Measurements from ENCODE around the gene CIDEC.
A peak's percentile ranks its signal among the peaks of the same experiment; 100 is the strongest.
"Not testable (repeated sequence)": the region's sequence is repeated elsewhere in the genome, so short reads cannot be mapped to it uniquely, and the experiment has no call there.

Gene CIDEC

GRCh38 chr3:9901967-9902366 is 21.9 kb upstream of the CIDEC start:
- no peak for DNase-seq (ENCODE audit: low read depth)

DNA sequence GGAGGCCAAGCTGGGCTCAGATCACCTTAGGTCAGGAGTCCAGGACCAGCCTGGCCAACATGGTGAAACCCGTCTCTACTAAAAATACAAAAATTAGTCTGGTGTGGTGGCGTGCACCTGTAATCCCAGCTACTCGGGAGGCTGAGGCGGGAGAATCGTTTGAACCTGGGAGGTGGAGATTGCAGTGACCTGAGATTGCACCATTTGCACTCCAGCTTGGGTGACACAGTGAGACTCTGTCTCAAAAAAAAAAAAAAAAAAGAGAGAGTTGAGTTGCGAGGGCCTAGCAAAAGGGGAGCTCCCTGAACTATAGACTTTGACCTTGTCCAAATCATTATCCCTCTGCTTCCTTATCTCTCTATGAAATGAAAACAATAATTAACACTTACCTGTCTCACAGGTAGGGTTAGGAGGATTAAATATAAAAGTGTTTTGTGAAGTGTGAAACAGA is 20.9 kb upstream of the CIDEC start:
- DNase-seq (ENCODE audit: low read depth): not testable (repeated sequence)

- no peak for DNase-seq (ENCODE audit: low read depth)
These were observed 19.3 kb upstream of the CIDEC start for GRCh38 chr3:9899289-9899791.

DNA sequence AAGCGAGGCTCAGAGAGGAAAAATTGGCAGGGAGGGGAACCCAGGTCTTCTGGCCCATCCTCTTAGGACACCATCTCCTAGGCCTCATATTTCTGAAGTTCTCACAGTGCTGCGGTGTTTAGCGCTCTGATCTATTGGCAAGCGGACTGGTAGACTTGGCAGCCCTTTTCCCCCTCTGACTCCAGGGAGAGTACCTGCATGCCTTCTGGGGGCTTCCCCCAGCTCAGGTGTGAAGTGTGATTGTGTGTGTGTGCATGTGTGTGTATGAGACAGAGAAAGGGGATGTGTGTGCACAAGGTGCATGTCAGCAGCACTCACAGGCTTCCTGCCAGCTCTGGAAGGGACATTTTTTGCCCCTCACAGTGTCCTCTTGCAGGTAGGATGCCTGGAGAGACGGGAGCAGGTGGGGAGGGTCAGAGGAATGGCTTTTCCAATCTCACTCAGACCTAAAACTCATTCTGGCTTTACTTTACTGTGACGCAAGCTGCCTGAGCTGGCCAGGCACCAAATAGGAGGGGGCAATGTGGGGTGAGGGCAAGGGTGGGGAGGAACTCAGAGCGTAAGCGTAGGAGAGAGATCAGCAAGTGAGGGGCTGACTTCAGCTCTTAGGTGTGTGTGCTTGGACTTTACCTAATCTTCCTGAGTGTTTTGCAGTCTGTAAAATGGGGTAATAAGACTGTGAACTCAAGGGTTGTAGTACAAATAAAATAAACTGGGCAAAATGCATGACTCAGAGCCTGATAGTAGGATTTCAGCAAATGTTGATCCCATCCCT is 18.6 kb upstream of the CIDEC start:
- no peak for DNase-seq (ENCODE audit: low read depth)

- no peak for DNase-seq (ENCODE audit: low read depth)
These were observed 17.6 kb upstream of the CIDEC start for GRCh38 chr3:9897408-9898372.

DNA sequence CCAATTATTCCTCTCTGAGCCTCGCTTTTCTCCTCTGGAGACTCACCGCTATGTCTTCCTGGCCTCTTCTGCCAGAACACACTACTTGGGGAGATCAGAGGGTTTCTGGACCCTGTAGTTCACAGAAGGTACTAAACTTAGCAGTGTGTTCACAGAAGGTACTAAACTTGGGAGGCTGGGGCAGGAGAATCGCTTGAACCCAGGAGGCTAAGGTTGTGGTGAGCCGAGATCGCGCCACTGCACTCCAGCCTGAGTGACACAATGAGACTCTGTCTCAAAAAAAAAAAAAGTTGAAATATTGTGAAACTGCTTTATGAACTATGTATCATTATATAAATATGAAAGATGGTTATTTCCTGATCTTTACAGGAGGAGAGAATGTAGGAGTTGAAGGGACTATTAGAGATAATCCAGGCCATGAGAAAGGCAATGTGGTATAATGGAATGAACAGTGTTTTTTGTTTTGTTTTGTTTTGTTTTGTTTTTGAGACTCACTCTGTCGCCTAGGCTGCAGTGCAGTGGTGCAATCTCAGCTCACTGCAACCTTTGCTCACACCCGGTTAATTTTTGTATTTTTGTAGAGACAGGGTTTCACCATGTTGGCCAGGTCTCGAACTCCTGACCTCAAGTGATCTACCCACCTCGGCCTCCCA is 16.8 kb upstream of the CIDEC start:
- not testable (repeated sequence) for DNase-seq (ENCODE audit: low read depth)

DNA sequence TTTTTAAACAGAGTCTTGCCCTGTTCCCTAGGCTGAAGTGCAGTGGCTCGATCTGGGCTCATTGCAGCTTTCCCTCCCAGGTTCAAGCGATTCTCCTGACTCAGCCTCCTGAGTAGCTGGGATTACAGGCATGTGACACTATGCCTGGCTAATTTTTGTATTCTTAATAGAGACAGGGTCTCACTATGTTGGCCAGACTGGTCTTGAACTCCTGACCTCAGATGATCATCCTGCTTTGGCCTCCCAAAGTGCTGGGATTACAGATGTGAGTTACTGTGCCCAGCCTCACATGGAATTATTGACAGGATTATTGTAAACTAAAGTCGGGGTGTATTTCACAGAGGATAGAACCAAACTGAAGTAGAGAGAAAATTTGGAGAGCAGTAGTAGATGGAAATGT is 15.7 kb upstream of the CIDEC start:
- not testable (repeated sequence) for DNase-seq (ENCODE audit: low read depth)

- DNase-seq (ENCODE audit: low read depth): no peak
These were observed 13.7 kb upstream of the CIDEC start for GRCh38 chr3:9893739-9894138.

GRCh38 chr3:9891072-9891622 is 11.1 kb upstream of the CIDEC start:
- no peak for DNase-seq (ENCODE audit: low read depth)

GRCh38 chr3:9890249-9891071 is 10.4 kb upstream of the CIDEC start, which contains the start of gene JAGN1:
Gene JAGN1 (plus strand): TSS chr3:9890610. CDS start chr3:9890723, 113 bp downstream.
- DNase-seq (ENCODE audit: low read depth): no peak

- no peak for DNase-seq (ENCODE audit: low read depth)
These were observed 9.4 kb upstream of the CIDEC start for GRCh38 chr3:9889405-9889804.

DNA sequence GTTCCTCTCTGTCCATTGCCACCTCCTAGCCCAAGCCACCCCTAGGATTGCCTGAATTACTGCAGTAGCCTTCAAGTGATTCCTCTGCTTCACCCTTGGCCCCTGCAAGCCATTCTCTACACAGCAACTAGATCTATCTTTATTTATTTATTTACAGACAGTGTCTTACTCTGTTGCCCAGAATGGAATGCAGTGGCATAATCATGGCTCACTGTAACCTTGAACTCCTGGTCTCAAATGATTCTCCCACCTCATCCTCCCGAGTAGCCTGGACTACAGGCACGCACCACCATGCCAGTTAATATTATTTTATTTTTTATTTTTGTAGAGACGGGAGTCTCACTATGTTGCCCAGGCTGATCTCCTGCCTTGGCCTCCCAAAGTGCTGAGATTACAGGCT is 8.5 kb upstream of the CIDEC start:
- no peak for DNase-seq (ENCODE audit: low read depth)

- no peak for DNase-seq (ENCODE audit: low read depth)
These were observed 7.4 kb upstream of the CIDEC start for GRCh38 chr3:9887480-9887879.

DNA sequence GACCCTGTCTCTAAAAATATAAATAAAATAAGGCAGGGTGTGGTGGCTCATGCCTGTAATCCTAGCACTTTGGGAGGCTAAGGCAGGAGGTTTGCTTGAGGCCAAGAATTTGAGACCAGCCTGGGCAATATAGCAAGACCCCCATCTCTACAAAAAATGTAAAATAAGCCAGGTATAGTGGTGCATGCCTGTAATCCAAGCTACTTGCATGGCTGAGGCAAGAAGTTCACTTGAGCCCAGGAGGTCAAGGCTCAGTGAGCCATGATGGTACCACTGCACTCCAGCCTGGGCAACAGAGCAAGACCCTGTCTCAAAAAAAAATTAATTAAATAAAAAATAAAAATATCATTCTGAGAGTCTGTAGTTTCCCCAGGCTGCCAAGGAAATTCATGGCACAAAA is 6.3 kb upstream of the CIDEC start:
- DNase-seq (ENCODE audit: low read depth): no peak

DNA sequence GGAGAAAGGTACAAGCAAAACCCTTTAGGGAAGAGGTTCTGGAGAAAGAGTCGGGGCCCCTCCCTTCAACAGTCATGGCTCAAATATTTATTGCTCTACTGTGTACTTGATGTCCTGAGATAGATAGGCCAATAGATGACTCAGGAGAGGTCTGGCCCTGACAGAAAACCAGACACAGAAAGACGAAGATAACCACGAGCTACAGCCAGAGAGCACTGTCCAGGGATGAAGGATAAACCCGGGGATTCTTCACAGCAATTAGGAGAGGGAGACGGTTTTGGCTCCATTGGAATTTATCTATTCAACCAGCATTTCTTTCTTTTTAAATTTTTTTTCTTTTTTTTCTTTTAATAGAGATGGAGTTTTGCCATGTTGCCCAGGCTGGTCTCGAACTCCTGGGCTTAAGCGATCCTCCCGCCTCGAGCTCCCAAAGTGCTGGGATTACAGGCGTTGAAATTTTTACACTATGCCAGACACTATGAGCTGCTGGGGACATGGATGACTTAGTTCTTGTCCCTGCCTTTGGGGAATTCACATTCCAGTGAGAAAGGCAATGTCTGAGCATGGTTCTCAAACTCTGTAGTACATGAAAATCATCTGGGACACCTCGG is 4.6 kb upstream of the CIDEC start:
- DNase-seq (ENCODE audit: low read depth): peak; percentile 68

DNA sequence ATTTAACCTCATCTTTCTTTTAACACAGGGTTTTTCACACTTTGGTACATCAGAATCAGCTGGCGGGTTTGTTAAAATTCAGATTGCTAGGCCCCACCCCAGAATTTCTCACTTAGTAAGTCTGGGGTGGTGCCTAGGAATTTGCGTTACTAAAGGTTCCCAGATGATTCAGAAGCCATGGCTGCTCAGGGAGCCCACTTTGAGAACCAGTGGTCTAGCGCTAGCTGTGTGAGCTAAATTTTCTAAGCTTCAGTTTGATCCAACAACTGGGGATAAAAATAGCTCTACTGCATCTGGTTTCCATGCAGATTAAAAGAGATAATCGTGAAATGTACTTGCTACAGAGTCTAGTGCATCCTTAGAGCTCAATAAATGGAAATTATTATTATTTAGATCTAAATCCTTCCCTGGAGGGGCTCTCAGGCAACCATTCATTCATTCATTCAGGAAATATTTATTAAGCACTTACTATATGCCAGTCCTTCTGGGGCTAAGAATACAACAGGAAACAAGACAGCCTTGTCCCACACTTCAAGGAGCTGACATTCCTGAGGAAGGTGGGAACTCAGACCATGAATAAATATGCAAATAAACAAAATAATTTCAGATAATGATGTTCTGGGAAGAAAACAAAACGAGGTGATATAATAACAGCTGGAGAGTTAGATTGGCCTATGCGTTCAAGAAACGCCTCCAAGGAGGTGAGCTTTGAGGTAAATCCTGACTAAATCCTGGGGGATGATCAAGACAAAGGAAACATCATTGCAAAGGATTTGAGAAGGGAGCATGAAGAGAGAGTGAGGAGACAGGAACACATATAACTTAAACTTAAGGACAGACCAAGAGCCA is 3.9 kb upstream of the CIDEC start:
- no peak for DNase-seq (ENCODE audit: low read depth)

GRCh38 chr3:9881441-9881840 is 1.4 kb upstream of the CIDEC start:
- no peak for DNase-seq (ENCODE audit: low read depth)

DNA sequence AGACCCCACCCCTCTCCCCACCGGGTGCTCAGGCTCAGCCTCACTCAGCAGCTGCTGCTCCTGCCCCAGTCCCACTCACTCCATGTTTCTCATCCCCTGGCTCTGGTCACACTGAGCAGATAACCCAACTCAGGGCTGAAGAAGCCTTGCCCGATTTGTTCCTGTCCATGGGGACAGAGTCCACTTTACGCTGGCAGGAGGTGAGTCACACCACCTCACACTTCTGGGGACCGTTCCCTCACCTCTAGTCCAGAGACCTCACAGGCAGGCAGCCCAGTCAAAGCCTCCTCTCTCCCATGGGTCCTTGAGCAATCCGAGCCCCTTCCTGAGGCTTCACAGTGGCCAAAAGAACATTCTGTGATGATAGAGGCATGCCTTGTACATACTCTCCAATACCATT is 1.4 kb downstream of the CIDEC start:
- DNase-seq (ENCODE audit: low read depth): no peak

GRCh38 chr3:9876991-9877390 is 3.1 kb downstream of the CIDEC start:
- DNase-seq (ENCODE audit: low read depth): no peak

GRCh38 chr3:9876255-9876654 is 3.8 kb downstream of the CIDEC start:
- DNase-seq (ENCODE audit: low read depth): not testable (repeated sequence)

Measured in GM04503 (cell line).